ENCODE results near the gene CATSPER3. TPM values are rescaled to one million over a fixed set of nuclear protein-coding genes. Genes with fewer than 3 reads are reported as not detected.

The CATSPER3 gene
- total RNA-seq, 1 experiment from 2014 or later, result 0.37 TPM

- TF ChIP-seq ERG (CRISPR knock-in tag; IDR thresholded peaks at IDR 0.05) (no peak), AFF4 (CRISPR knock-in tag; IDR thresholded peaks at IDR 0.05; ENCODE audit: borderline replicate concordance) (no peak), SOX15 (CRISPR knock-in tag; IDR thresholded peaks at IDR 0.05) (no peak), GABPB1 (CRISPR knock-in tag; IDR thresholded peaks at IDR 0.05) (no peak), CDX4 (CRISPR knock-in tag; IDR thresholded peaks at IDR 0.05; ENCODE audit: borderline replicate concordance) (no peak), ZNF263 (CRISPR knock-in tag; IDR thresholded peaks at IDR 0.05; ENCODE audit: low read depth) (no peak)
These were observed 8.1 kb downstream of the CATSPER3 start (continued) for GRCh38 chr5:134975843-134976242.

GRCh38 chr5:134976841-134977240 lies 9.1 kb downstream of the CATSPER3 start:
- Mint-ChIP-seq H3K4me1 (no peaks in the 10 kb centered on the region), H3K27ac (no peak overlapping the region), H3K4me3 (no peak overlapping the region), H3K9me3 (peaks cover 67% of the 10 kb centered on the region), H3K27me3 (ENCODE audit: low read depth) (peaks cover 14% of the 10 kb centered on the region), H3K36me3 (peaks cover 52% of the 10 kb centered on the region)
- CTCF ChIA-PET, result no interaction called here
- no peak for TF ChIP-seq MYBL2 (CRISPR knock-in tag; IDR thresholded peaks at IDR 0.05)
- no peak for TF ChIP-seq JUN (CRISPR knock-in tag; IDR thresholded peaks at IDR 0.05)
- no peak for TF ChIP-seq CDX4 (CRISPR knock-in tag; IDR thresholded peaks at IDR 0.05; ENCODE audit: borderline replicate concordance)
- DNase-seq (ENCODE audit: low spot score), result no peak
- no peak for ATAC-seq
- POLR2A ChIA-PET, result no interaction called here

- POLR2A ChIA-PET, result no interaction called here
- H3K27me3 Mint-ChIP-seq (ENCODE audit: low read depth), result peaks cover 17% of the 10 kb centered on the region
- no peaks in the 10 kb centered on the region for H3K4me1 Mint-ChIP-seq
- DNase-seq (ENCODE audit: low spot score) (no peak), ATAC-seq (no peak)
- TF ChIP-seq ZBTB21 (CRISPR knock-in tag; IDR thresholded peaks at IDR 0.05; ENCODE audit: borderline replicate concordance), result no peak
- peaks cover 86% of the 10 kb centered on the region for H3K9me3 Mint-ChIP-seq
- CTCF ChIA-PET, result no interaction called here
- H3K36me3 Mint-ChIP-seq, result peaks cover 65% of the 10 kb centered on the region
- H3K27ac Mint-ChIP-seq, result no peak overlapping the region
- H3K4me3 Mint-ChIP-seq, result no peak overlapping the region
These were observed 11.7 kb downstream of the CATSPER3 start for GRCh38 chr5:134979416-134979815.

GRCh38 chr5:134982230-134982629 lies 14.5 kb downstream of the CATSPER3 start:
- Mint-ChIP-seq H3K36me3 (peaks cover 41% of the 10 kb centered on the region), H3K9me3 (peaks cover 61% of the 10 kb centered on the region), H3K4me3 (no peak overlapping the region), H3K27me3 (ENCODE audit: low read depth) (peaks cover 14% of the 10 kb centered on the region), H3K4me1 (no peaks in the 10 kb centered on the region), H3K27ac (no peak overlapping the region)
- CTCF ChIA-PET, result no interaction called here
- ATAC-seq, result no peak
- POLR2A ChIA-PET, result no interaction called here
- TF ChIP-seq ZNF425 (CRISPR knock-in tag; conservative IDR thresholded peaks at IDR 0.05) (no peak), HMGA2 (CRISPR knock-in tag; IDR thresholded peaks at IDR 0.05) (no peak), NFYB (CRISPR knock-in tag; conservative IDR thresholded peaks at IDR 0.05; ENCODE audit: low read depth) (no peak), ZNF317 (CRISPR knock-in tag; IDR thresholded peaks at IDR 0.05; ENCODE audit: borderline replicate concordance, low read depth) (peak; percentile 93), PRRX2 (CRISPR knock-in tag; IDR thresholded peaks at IDR 0.05) (no peak), TEAD1 (CRISPR knock-in tag; IDR thresholded peaks at IDR 0.05) (no peak)
- DNase-seq (ENCODE audit: low spot score), result no peak

Data from WTC11 (cell line).